Measurements from ENCODE around the gene TRPM1.

DNA sequence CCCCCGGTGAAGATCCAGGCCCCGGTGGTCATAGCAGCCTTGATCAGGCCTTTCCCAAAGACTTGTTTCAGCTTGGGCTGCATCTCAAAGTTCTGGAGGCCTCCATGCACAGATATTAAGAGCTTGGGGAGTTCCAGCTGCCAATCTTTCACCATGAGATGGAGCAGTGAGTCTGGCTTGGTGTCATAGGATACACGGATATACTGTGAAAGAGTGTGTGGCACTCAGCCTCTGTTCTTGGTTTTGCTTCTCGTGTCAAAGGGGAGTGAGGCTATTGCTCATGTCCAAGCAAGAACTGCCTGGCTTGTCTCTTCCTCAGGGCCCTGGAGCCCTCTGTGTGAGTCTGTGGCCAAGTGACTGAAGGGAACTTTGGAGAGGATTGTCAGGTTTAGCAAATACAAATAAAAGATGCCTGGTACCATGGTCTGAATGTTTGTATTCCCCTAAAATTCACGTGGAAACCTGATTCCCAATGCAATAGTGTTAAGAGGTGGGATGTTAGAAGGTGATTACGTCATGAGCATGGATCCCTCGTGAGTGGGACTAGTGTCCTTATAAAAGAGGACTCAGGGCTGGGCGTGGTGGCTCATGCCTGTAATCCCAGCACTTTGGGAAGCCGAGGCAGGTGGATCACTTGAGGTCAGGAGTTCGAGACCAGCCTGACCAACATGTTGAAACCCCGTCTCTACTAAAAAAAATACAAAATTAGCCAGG, 33.5 kb downstream of the TRPM1 start:
- TF ChIP-seq, protein P1, sequence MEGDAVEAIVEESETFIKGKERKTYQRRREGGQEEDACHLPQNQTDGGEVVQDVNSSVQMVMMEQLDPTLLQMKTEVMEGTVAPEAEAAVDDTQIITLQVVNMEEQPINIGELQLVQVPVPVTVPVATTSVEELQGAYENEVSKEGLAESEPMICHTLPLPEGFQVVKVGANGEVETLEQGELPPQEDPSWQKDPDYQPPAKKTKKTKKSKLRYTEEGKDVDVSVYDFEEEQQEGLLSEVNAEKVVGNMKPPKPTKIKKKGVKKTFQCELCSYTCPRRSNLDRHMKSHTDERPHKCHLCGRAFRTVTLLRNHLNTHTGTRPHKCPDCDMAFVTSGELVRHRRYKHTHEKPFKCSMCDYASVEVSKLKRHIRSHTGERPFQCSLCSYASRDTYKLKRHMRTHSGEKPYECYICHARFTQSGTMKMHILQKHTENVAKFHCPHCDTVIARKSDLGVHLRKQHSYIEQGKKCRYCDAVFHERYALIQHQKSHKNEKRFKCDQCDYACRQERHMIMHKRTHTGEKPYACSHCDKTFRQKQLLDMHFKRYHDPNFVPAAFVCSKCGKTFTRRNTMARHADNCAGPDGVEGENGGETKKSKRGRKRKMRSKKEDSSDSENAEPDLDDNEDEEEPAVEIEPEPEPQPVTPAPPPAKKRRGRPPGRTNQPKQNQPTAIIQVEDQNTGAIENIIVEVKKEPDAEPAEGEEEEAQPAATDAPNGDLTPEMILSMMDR (IDR thresholded peaks at IDR 0.05) = no peak
- no peak for TF ChIP-seq POLR2A (IDR thresholded peaks at IDR 0.05)
